Esophagus muscularis mucosa (tissue), 4 donors: ENCODE measurements around the gene ADPGK. TPM values are rescaled to one million over a fixed set of nuclear protein-coding genes. Genes with fewer than 3 reads are reported as not detected.

Experiments
- DNase-seq: peaks from one replicate; pipeline ENCODE4 v3.0.0-alpha.2; 2017; ENCODE audit errors: extremely low spot score
- H3K27ac ChIP-seq, 4 donors: fragments of 200-600 bp; sonication (generic); replicated peaks in 1 of 4; 1 replicate in 3 of 4; 2 replicates in 1 of 4; pipeline ENCODE4 v1.5.1; 2016 to 2019; ENCODE audit warnings: mild to moderate bottlenecking in 1 of 4
- H3K27me3 ChIP-seq, 4 donors: fragments of 200-600 bp; sonication (generic); one replicate each; pipeline versions ENCODE4 v1.5.1 to v1.6.0; 2016 to 2019
- H3K36me3 ChIP-seq, 4 donors: fragments of 200-600 bp; sonication (generic); one replicate each; pipeline ENCODE4 v1.5.1; 2016 to 2019
- H3K4me1 ChIP-seq, 4 donors: fragments of 200-600 bp; sonication (generic); one replicate each; pipeline ENCODE4 v1.5.1; 2016 to 2019
- H3K4me3 ChIP-seq, 4 donors: fragments of 200-600 bp; sonication (generic); 1 replicate in 2 of 4; 2 replicates in 2 of 4; pipeline ENCODE4 v1.5.1; 2016 to 2019; ENCODE audit warnings: mild to moderate bottlenecking in 4 of 4, moderate library complexity in 1 of 4
- H3K9me3 ChIP-seq, 4 donors: fragments of 200-600 bp; sonication (generic); 1 replicate in 3 of 4; 2 replicates in 1 of 4; pipeline ENCODE4 v1.5.1; 2016 to 2019
- EP300 ChIP-seq: sonication (generic); formaldehyde crosslinking; IDR thresholded peaks from one replicate; pipeline ENCODE4 v1.6.1; 2017; ENCODE audit warnings: antibody characterized with exemption
- POLR2A ChIP-seq: fragments of 450-650 bp; IDR thresholded peaks from one replicate; pipeline ENCODE4 v1.6.1; 2017; ENCODE audit warnings: antibody characterized with exemption, moderate library complexity, mild to moderate bottlenecking, low read depth
- POLR2AphosphoS5 ChIP-seq, 2 donors: sonication (generic); formaldehyde crosslinking; IDR thresholded peaks; one replicate each; pipeline ENCODE4 v1.6.1; 2017; ENCODE audit warnings: antibody characterized with exemption in 2 of 2
- WGBS: methylation state at CpG from one replicate; pipeline ENCODE4 v1.1.5; 2018; 5-methylcytosine and 5-hydroxymethylcytosine counted together
- intact Hi-C: fragments of 100-400 bp; cut with DNase I; formaldehyde crosslinking; loops from one replicate; pipeline ENCODE4 v1.15.1; 2023
- total RNA-seq, 4 donors: library from RNA; depleted of rRNA; stranded (reverse); fragments of >200 nt; gene quantifications; one replicate each; pipeline versions ENCODE4 v1.1.0 to v1.2.1, GENCODE V29; 2016
- TF ChIP-seq, protein P1 (sequence below), 3 experiments: fragments of 200-600 bp in 2 of 3; fragments of 450-650 bp in 1 of 3; sonication (generic) in 2 of 3; IDR thresholded peaks; one replicate each; pipeline ENCODE4 v1.5.1; 2017 to 2019; ENCODE audit warnings: antibody characterized with exemption in 3 of 3, mild to moderate bottlenecking in 2 of 3, moderate library complexity in 1 of 3

Gene ADPGK
- total RNA-seq, 4 donors from 2014 or later = 20.2 to 37.4 (median 22.3) TPM

DNA sequence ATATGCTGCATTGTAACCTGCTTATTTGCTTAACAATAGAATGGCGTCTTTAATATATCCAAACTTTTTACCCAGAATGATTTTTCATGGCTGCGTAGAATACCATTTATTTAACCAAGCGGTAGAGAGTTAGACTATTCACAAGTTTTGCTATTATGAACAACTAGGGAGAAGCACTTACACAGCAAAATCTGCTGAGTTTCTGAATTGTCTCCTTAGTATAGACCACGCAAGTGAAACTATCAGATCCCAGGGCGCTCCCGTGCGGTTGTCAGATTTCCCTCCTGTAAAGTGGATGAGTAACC is 12.6 kb upstream of the ADPGK start:
- intact Hi-C loops = loop anchor here (2.0 to 5.0 kb wide), 2 partner anchors 285 to 476 kb away; no protein-coding TSS in a partner anchor

GRCh38 chr15:72793766-72794660 is 10.5 kb upstream of the ADPGK start:
- Histone ChIP-seq H3K9me3 (no peaks in the 10 kb centered on the region), H3K36me3 (no peaks in the 10 kb centered on the region), H3K27me3 (peaks cover 0 to 13% (median 0%) of the 10 kb centered on the region in 4 donors), H3K27ac (no peak overlapping the region), H3K4me3 (no peak overlapping the region), H3K4me1 (peaks cover 9 to 17% (median 14%) of the 10 kb centered on the region in 4 donors)
- TF ChIP-seq POLR2AphosphoS5 (IDR thresholded peaks at IDR 0.05) (no peak), EP300 (no peak), POLR2A (no peak)
- TF ChIP-seq, protein P1, sequence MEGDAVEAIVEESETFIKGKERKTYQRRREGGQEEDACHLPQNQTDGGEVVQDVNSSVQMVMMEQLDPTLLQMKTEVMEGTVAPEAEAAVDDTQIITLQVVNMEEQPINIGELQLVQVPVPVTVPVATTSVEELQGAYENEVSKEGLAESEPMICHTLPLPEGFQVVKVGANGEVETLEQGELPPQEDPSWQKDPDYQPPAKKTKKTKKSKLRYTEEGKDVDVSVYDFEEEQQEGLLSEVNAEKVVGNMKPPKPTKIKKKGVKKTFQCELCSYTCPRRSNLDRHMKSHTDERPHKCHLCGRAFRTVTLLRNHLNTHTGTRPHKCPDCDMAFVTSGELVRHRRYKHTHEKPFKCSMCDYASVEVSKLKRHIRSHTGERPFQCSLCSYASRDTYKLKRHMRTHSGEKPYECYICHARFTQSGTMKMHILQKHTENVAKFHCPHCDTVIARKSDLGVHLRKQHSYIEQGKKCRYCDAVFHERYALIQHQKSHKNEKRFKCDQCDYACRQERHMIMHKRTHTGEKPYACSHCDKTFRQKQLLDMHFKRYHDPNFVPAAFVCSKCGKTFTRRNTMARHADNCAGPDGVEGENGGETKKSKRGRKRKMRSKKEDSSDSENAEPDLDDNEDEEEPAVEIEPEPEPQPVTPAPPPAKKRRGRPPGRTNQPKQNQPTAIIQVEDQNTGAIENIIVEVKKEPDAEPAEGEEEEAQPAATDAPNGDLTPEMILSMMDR (IDR thresholded peaks at IDR 0.05) = no peak
- no peak for DNase-seq
- intact Hi-C loops = no loop called here
- WGBS = 69% methylated on average over 7 of the region's 7 CpGs

More for the DNA sequence above, 12.6 kb upstream of the ADPGK start:
- TF ChIP-seq POLR2AphosphoS5 (IDR thresholded peaks at IDR 0.05) (no peak), POLR2A (no peak), EP300 (no peak)
- TF ChIP-seq, protein P1 (IDR thresholded peaks at IDR 0.05) = no peak
- DNase-seq = no peak
- Histone ChIP-seq H3K4me1 (peaks cover 9 to 17% (median 14%) of the 10 kb centered on the region in 4 donors), H3K9me3 (no peaks in the 10 kb centered on the region), H3K27ac (no peak overlapping the region), H3K36me3 (no peaks in the 10 kb centered on the region), H3K4me3 (peak overlapping the region; percentile 57 to 68 (median 62)), H3K27me3 (peaks cover 0 to 13% (median 0%) of the 10 kb centered on the region in 4 donors)
- WGBS = 68% methylated on average over 7 of the region's 7 CpGs

GRCh38 chr15:72792431-72792830 is 8.9 kb upstream of the ADPGK start:
- WGBS = 96% methylated on average over 2 of the region's 2 CpGs
- H3K27me3 ChIP-seq = peaks cover 0 to 12% (median 0%) of the 10 kb centered on the region in 4 donors
- DNase-seq = no peak
- H3K9me3 ChIP-seq = no peaks in the 10 kb centered on the region
- H3K4me1 ChIP-seq = peaks cover 9 to 19% (median 18%) of the 10 kb centered on the region in 4 donors
- H3K4me3 ChIP-seq = no peak overlapping the region
- TF ChIP-seq EP300 (no peak), POLR2A (no peak), POLR2AphosphoS5 (IDR thresholded peaks at IDR 0.05) (no peak)
- TF ChIP-seq, protein P1 (IDR thresholded peaks at IDR 0.05) = no peak
- no peaks in the 10 kb centered on the region for H3K36me3 ChIP-seq
- intact Hi-C loops = no loop called here
- H3K27ac ChIP-seq = no peak overlapping the region

- DNase-seq = no peak
- WGBS = 31% methylated on average over 1 of the region's 1 CpG
- Histone ChIP-seq H3K4me3 (no peak overlapping the region), H3K36me3 (no peaks in the 10 kb centered on the region), H3K27ac (no peak overlapping the region), H3K27me3 (no peaks in the 10 kb centered on the region), H3K9me3 (no peaks in the 10 kb centered on the region), H3K4me1 (peaks cover 0 to 14% (median 10%) of the 10 kb centered on the region in 4 donors)
- intact Hi-C loops = no loop called here
- TF ChIP-seq, protein P1 (IDR thresholded peaks at IDR 0.05) = no peak
- TF ChIP-seq EP300 (no peak), POLR2AphosphoS5 (IDR thresholded peaks at IDR 0.05) (no peak)
Measured at GRCh38 chr15:72790302-72790910, 6.8 kb upstream of the ADPGK start.
